Muscle layer of duodenum (tissue), 2 donors: Measurements from ENCODE around the gene BUD13.
"Not testable (repeated sequence)": the region's sequence is repeated elsewhere in the genome, so short reads cannot be mapped to it uniquely, and the experiment has no call there.

Experiments
- H3K27ac ChIP-seq: one replicate; pipeline ENCODE4 v1.7.0; 2013; ENCODE audit warnings: mild to moderate bottlenecking, low read length
- H3K27me3 ChIP-seq: one replicate; pipeline ENCODE4 v1.7.0; 2013; ENCODE audit warnings: low read depth, mild to moderate bottlenecking, control low read depth, low read length
- H3K36me3 ChIP-seq, 2 donors: one replicate each; pipeline ENCODE4 v1.7.0; 2013; ENCODE audit warnings: low read length in 2 of 2, control low read depth in 1 of 2, mild to moderate bottlenecking in 1 of 2; ENCODE audit not compliant: insufficient read depth in 2 of 2, control insufficient read depth in 1 of 2
- H3K4me1 ChIP-seq, 2 donors: one replicate each; pipeline ENCODE4 v1.7.0; 2013; ENCODE audit warnings: low read length in 2 of 2, mild to moderate bottlenecking in 2 of 2, control low read depth in 1 of 2, moderate library complexity in 1 of 2; ENCODE audit not compliant: insufficient read depth in 2 of 2, control insufficient read depth in 1 of 2
- H3K4me3 ChIP-seq, 2 donors: one replicate each; pipeline ENCODE4 v1.7.0; 2013; ENCODE audit warnings: low read length in 2 of 2, low read depth in 1 of 2, mild to moderate bottlenecking in 1 of 2
- H3K9me3 ChIP-seq, 2 donors: one replicate each; pipeline ENCODE4 v1.7.0; 2013; ENCODE audit warnings: low read length in 2 of 2, control low read depth in 1 of 2, mild to moderate bottlenecking in 1 of 2; ENCODE audit not compliant: control insufficient read depth in 1 of 2
- donor health status: healthy.

Gene BUD13

GRCh38 chr11:116807601-116808261, 34.9 kb upstream of the BUD13 start:
- H3K27me3 ChIP-seq, result no peaks in the 10 kb centered on the region
- no peaks in the 10 kb centered on the region for H3K36me3 ChIP-seq
- no peak overlapping the region for H3K4me3 ChIP-seq
- H3K9me3 ChIP-seq, result no peaks in the 10 kb centered on the region
- H3K4me1 ChIP-seq, result no peaks in the 10 kb centered on the region
- H3K27ac ChIP-seq, result no peak overlapping the region

- H3K4me1 ChIP-seq, result no peaks in the 10 kb centered on the region
- no peaks in the 10 kb centered on the region for H3K27me3 ChIP-seq
- H3K4me3 ChIP-seq, result no peak overlapping the region
- H3K36me3 ChIP-seq, result no peaks in the 10 kb centered on the region
- no peak overlapping the region for H3K27ac ChIP-seq
- no peaks in the 10 kb centered on the region for H3K9me3 ChIP-seq
Observed at GRCh38 chr11:116804001-116804400, 31.2 kb upstream of the BUD13 start.

- not testable (repeated sequence) for H3K9me3 ChIP-seq, H3K36me3 ChIP-seq, H3K27ac ChIP-seq, H3K4me1 ChIP-seq, H3K4me3 ChIP-seq, H3K27me3 ChIP-seq
Observed at GRCh38 chr11:116801662-116802061, 28.9 kb upstream of the BUD13 start.

- H3K9me3 ChIP-seq, result no peaks in the 10 kb centered on the region
- H3K4me3 ChIP-seq, result no peak overlapping the region
- H3K27ac ChIP-seq, result no peak overlapping the region
- no peaks in the 10 kb centered on the region for H3K4me1 ChIP-seq
- H3K36me3 ChIP-seq, result no peaks in the 10 kb centered on the region
- H3K27me3 ChIP-seq, result no peaks in the 10 kb centered on the region
Observed at GRCh38 chr11:116800610-116801009, 27.8 kb upstream of the BUD13 start.

- Histone ChIP-seq H3K4me1 (no peaks in the 10 kb centered on the region), H3K27me3 (no peaks in the 10 kb centered on the region), H3K4me3 (no peak overlapping the region), H3K9me3 (no peaks in the 10 kb centered on the region), H3K27ac (no peak overlapping the region), H3K36me3 (no peaks in the 10 kb centered on the region)
Observed at GRCh38 chr11:116798368-116798767, 25.6 kb upstream of the BUD13 start.

- no peaks in the 10 kb centered on the region for H3K36me3 ChIP-seq
- H3K27me3 ChIP-seq, result no peaks in the 10 kb centered on the region
- no peaks in the 10 kb centered on the region for H3K4me1 ChIP-seq
- no peak overlapping the region for H3K4me3 ChIP-seq
- no peak overlapping the region for H3K27ac ChIP-seq
- H3K9me3 ChIP-seq, result no peaks in the 10 kb centered on the region
Observed at GRCh38 chr11:116797816-116798215, 25.0 kb upstream of the BUD13 start.

- H3K9me3 ChIP-seq, result no peaks in the 10 kb centered on the region
- H3K27ac ChIP-seq, result no peak overlapping the region
- H3K36me3 ChIP-seq, result no peaks in the 10 kb centered on the region
- peaks cover 0 to 2% of the 10 kb centered on the region in 2 donors for H3K4me1 ChIP-seq
- no peaks in the 10 kb centered on the region for H3K27me3 ChIP-seq
- no peak overlapping the region for H3K4me3 ChIP-seq
Observed at GRCh38 chr11:116796548-116796947, 23.8 kb upstream of the BUD13 start.

- Histone ChIP-seq H3K27ac (no peak overlapping the region), H3K36me3 (no peaks in the 10 kb centered on the region), H3K4me1 (peaks cover 0 to 9% of the 10 kb centered on the region in 2 donors), H3K27me3 (no peaks in the 10 kb centered on the region), H3K9me3 (no peaks in the 10 kb centered on the region), H3K4me3 (no peak overlapping the region)
Observed at GRCh38 chr11:116794851-116795250, 22.1 kb upstream of the BUD13 start.

- H3K4me3 ChIP-seq, result no peak overlapping the region
- no peaks in the 10 kb centered on the region for H3K36me3 ChIP-seq
- H3K27me3 ChIP-seq, result no peaks in the 10 kb centered on the region
- H3K9me3 ChIP-seq, result no peaks in the 10 kb centered on the region
- no peak overlapping the region for H3K27ac ChIP-seq
- H3K4me1 ChIP-seq, result peaks cover 0 to 9% of the 10 kb centered on the region in 2 donors
Observed at GRCh38 chr11:116793772-116794097, 20.9 kb upstream of the BUD13 start.

- no peaks in the 10 kb centered on the region for H3K36me3 ChIP-seq
- H3K9me3 ChIP-seq, result no peaks in the 10 kb centered on the region
- H3K4me1 ChIP-seq, result peaks cover 0 to 15% of the 10 kb centered on the region in 2 donors
- no peak overlapping the region for H3K27ac ChIP-seq
- H3K4me3 ChIP-seq, result no peak overlapping the region
- H3K27me3 ChIP-seq, result no peaks in the 10 kb centered on the region
Observed at GRCh38 chr11:116792869-116793771, 20.3 kb upstream of the BUD13 start.

- Histone ChIP-seq H3K9me3 (no peaks in the 10 kb centered on the region), H3K36me3 (no peaks in the 10 kb centered on the region), H3K4me1 (peaks cover 0 to 18% of the 10 kb centered on the region in 2 donors), H3K4me3 (no peak overlapping the region), H3K27ac (no peak overlapping the region), H3K27me3 (no peaks in the 10 kb centered on the region)
Observed at GRCh38 chr11:116792144-116792868, 19.5 kb upstream of the BUD13 start.
